Esophagus muscularis mucosa (tissue), 4 donors: ENCODE measurements around the gene NRXN3. TPM values are rescaled to one million over a fixed set of nuclear protein-coding genes. Genes with fewer than 3 reads are reported as not detected.

Experiments
- DNase-seq: peaks from one replicate; pipeline ENCODE4 v3.0.0-alpha.2; 2017; ENCODE audit errors: extremely low spot score
- H3K27ac ChIP-seq, 4 donors: fragments of 200-600 bp; sonication (generic); replicated peaks in 1 of 4; 1 replicate in 3 of 4; 2 replicates in 1 of 4; pipeline ENCODE4 v1.5.1; 2016 to 2019; ENCODE audit warnings: mild to moderate bottlenecking in 1 of 4
- H3K27me3 ChIP-seq, 4 donors: fragments of 200-600 bp; sonication (generic); one replicate each; pipeline versions ENCODE4 v1.5.1 to v1.6.0; 2016 to 2019
- H3K36me3 ChIP-seq, 4 donors: fragments of 200-600 bp; sonication (generic); one replicate each; pipeline ENCODE4 v1.5.1; 2016 to 2019
- H3K4me1 ChIP-seq, 4 donors: fragments of 200-600 bp; sonication (generic); one replicate each; pipeline ENCODE4 v1.5.1; 2016 to 2019
- H3K4me3 ChIP-seq, 4 donors: fragments of 200-600 bp; sonication (generic); 1 replicate in 2 of 4; 2 replicates in 2 of 4; pipeline ENCODE4 v1.5.1; 2016 to 2019; ENCODE audit warnings: mild to moderate bottlenecking in 4 of 4, moderate library complexity in 1 of 4
- H3K9me3 ChIP-seq, 4 donors: fragments of 200-600 bp; sonication (generic); 1 replicate in 3 of 4; 2 replicates in 1 of 4; pipeline ENCODE4 v1.5.1; 2016 to 2019
- CTCF ChIP-seq, 3 experiments: fragments of 200-600 bp in 2 of 3; fragments of 450-650 bp in 1 of 3; sonication (generic) in 2 of 3; IDR thresholded peaks; one replicate each; pipeline ENCODE4 v1.5.1; 2017 to 2019; ENCODE audit warnings: antibody characterized with exemption in 3 of 3, mild to moderate bottlenecking in 2 of 3, moderate library complexity in 1 of 3
- EP300 ChIP-seq: sonication (generic); formaldehyde crosslinking; IDR thresholded peaks from one replicate; pipeline ENCODE4 v1.6.1; 2017; ENCODE audit warnings: antibody characterized with exemption
- POLR2A ChIP-seq: fragments of 450-650 bp; IDR thresholded peaks from one replicate; pipeline ENCODE4 v1.6.1; 2017; ENCODE audit warnings: antibody characterized with exemption, moderate library complexity, mild to moderate bottlenecking, low read depth
- POLR2AphosphoS5 ChIP-seq, 2 donors: sonication (generic); formaldehyde crosslinking; IDR thresholded peaks; one replicate each; pipeline ENCODE4 v1.6.1; 2017; ENCODE audit warnings: antibody characterized with exemption in 2 of 2
- WGBS: methylation state at CpG from one replicate; pipeline ENCODE4 v1.1.5; 2018; 5-methylcytosine and 5-hydroxymethylcytosine counted together
- intact Hi-C: fragments of 100-400 bp; cut with DNase I; formaldehyde crosslinking; loops from one replicate; pipeline ENCODE4 v1.15.1; 2023
- total RNA-seq, 4 donors: library from RNA; depleted of rRNA; stranded (reverse); fragments of >200 nt; gene quantifications; one replicate each; pipeline versions ENCODE4 v1.1.0 to v1.2.1, GENCODE V29; 2016

The NRXN3 gene
- total RNA-seq, 4 donors from 2014 or later, result 71.1 to 159 (median 122) TPM

- H3K4me3 ChIP-seq, result no peak overlapping the region
- no peak for DNase-seq
- H3K4me1 ChIP-seq, result peaks cover 0 to 12% (median 3%) of the 10 kb centered on the region in 4 donors
- 86% methylated on average over 4 of the region's 4 CpGs for WGBS
- intact Hi-C loops, result no loop called here
- H3K27ac ChIP-seq, result no peak overlapping the region
- TF ChIP-seq CTCF (IDR thresholded peaks at IDR 0.05) (no peak), EP300 (no peak), POLR2A (no peak), POLR2AphosphoS5 (IDR thresholded peaks at IDR 0.05) (no peak)
- H3K27me3 ChIP-seq, result no peaks in the 10 kb centered on the region
- no peaks in the 10 kb centered on the region for H3K36me3 ChIP-seq
- H3K9me3 ChIP-seq, result no peaks in the 10 kb centered on the region
These were observed 40.8 kb upstream of the NRXN3 start for GRCh38 chr14:78129375-78129774.

GRCh38 chr14:78130356-78130755, 39.8 kb upstream of the NRXN3 start:
- Histone ChIP-seq H3K27me3 (no peaks in the 10 kb centered on the region), H3K36me3 (no peaks in the 10 kb centered on the region), H3K4me1 (peaks cover 0 to 12% (median 3%) of the 10 kb centered on the region in 4 donors), H3K9me3 (no peaks in the 10 kb centered on the region), H3K27ac (no peak overlapping the region), H3K4me3 (no peak overlapping the region)
- DNase-seq, result no peak
- TF ChIP-seq POLR2A, result no peak
- TF ChIP-seq CTCF (IDR thresholded peaks at IDR 0.05), result no peak
- no peak for TF ChIP-seq POLR2AphosphoS5 (IDR thresholded peaks at IDR 0.05)
- no peak for TF ChIP-seq EP300
- 92% methylated on average over 1 of the region's 1 CpG for WGBS
- intact Hi-C loops, result no loop called here

- WGBS, result 73% methylated on average over 4 of the region's 4 CpGs
- Histone ChIP-seq H3K36me3 (no peaks in the 10 kb centered on the region), H3K27ac (no peak overlapping the region), H3K4me1 (peaks cover 0 to 12% (median 3%) of the 10 kb centered on the region in 4 donors), H3K9me3 (no peaks in the 10 kb centered on the region), H3K27me3 (no peaks in the 10 kb centered on the region), H3K4me3 (no peak overlapping the region)
- TF ChIP-seq POLR2AphosphoS5 (IDR thresholded peaks at IDR 0.05) (no peak), CTCF (IDR thresholded peaks at IDR 0.05) (no peak), POLR2A (no peak), EP300 (no peak)
- no peak for DNase-seq
- intact Hi-C loops, result no loop called here
These were observed 39.0 kb upstream of the NRXN3 start for GRCh38 chr14:78131201-78131600.

DNA sequence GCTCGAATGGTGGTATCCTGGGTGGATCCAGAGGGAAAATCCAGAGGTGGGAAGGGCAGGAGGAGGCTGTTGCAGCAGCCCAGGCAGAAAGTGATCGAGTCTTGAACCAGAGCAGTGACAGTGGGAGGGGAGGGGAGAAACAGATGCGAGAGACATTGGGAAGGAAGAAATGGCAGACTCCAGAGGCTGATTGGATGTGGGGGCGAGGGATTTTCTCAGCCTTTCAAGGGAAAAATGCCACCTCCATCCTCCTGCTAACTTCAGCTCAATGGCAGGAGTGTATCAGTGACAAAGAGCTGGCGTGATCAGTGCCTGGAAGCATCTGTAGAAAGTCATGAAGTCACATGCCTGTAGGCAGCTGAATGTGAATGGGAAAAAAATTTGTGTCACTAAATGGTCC, 38.6 kb upstream of the NRXN3 start:
- WGBS, result 73% methylated on average over 5 of the region's 5 CpGs
- Histone ChIP-seq H3K4me1 (peaks cover 0 to 12% (median 3%) of the 10 kb centered on the region in 4 donors), H3K27ac (no peak overlapping the region), H3K9me3 (no peaks in the 10 kb centered on the region), H3K27me3 (no peaks in the 10 kb centered on the region), H3K36me3 (no peaks in the 10 kb centered on the region), H3K4me3 (no peak overlapping the region)
- TF ChIP-seq POLR2A, result no peak
- no peak for DNase-seq
- intact Hi-C loops, result no loop called here

- no peak for TF ChIP-seq POLR2A
- TF ChIP-seq CTCF (IDR thresholded peaks at IDR 0.05), result no peak
- no peak for TF ChIP-seq POLR2AphosphoS5 (IDR thresholded peaks at IDR 0.05)
- no peak for TF ChIP-seq EP300
- intact Hi-C loops, result no loop called here
- H3K4me3 ChIP-seq, result no peak overlapping the region
- no peaks in the 10 kb centered on the region for H3K27me3 ChIP-seq
- no peak for DNase-seq
- H3K36me3 ChIP-seq, result no peaks in the 10 kb centered on the region
- peaks cover 0 to 12% (median 3%) of the 10 kb centered on the region in 4 donors for H3K4me1 ChIP-seq
- no peaks in the 10 kb centered on the region for H3K9me3 ChIP-seq
- no peak overlapping the region for H3K27ac ChIP-seq
- WGBS, result 59% methylated on average over 4 of the region's 4 CpGs
These were observed 34.7 kb upstream of the NRXN3 start for GRCh38 chr14:78135450-78135891.
